GM12801 (cell line): ENCODE data around the gene PKHD1.

Experiments used
- CTCF ChIP-seq: IDR thresholded peaks from one replicate; pipeline ENCODE4 v1.5.1; 2011; ENCODE audit warnings: control low read depth; ENCODE audit not compliant: insufficient read length; ENCODE audit errors: extremely low read depth

The PKHD1 gene

GRCh38 chr6:51812231-51812630 is 275.2 kb downstream of the PKHD1 start:
- no peak for TF ChIP-seq CTCF

GRCh38 chr6:51805517-51805916 is 281.9 kb downstream of the PKHD1 start:
- no peak for TF ChIP-seq CTCF

- TF ChIP-seq CTCF: no peak
Observed at GRCh38 chr6:51800603-51801002, 286.8 kb downstream of the PKHD1 start.

- no peak for TF ChIP-seq CTCF
Observed at GRCh38 chr6:51793393-51793792, 294.0 kb downstream of the PKHD1 start.

- TF ChIP-seq CTCF: no peak
Observed at GRCh38 chr6:51792273-51793030, 295.0 kb downstream of the PKHD1 start.

GRCh38 chr6:51790946-51791345 is 296.5 kb downstream of the PKHD1 start:
- no peak for TF ChIP-seq CTCF

GRCh38 chr6:51788121-51788520 is 299.3 kb downstream of the PKHD1 start:
- no peak for TF ChIP-seq CTCF
